ENCODE data around the gene HNRNPA3.
A peak's percentile ranks its signal among the peaks of the same experiment; 100 is the strongest.
"Not testable (repeated sequence)": the region's sequence is repeated elsewhere in the genome, so short reads cannot be mapped to it uniquely, and the experiment has no call there.

HNRNPA3 gene

DNA sequence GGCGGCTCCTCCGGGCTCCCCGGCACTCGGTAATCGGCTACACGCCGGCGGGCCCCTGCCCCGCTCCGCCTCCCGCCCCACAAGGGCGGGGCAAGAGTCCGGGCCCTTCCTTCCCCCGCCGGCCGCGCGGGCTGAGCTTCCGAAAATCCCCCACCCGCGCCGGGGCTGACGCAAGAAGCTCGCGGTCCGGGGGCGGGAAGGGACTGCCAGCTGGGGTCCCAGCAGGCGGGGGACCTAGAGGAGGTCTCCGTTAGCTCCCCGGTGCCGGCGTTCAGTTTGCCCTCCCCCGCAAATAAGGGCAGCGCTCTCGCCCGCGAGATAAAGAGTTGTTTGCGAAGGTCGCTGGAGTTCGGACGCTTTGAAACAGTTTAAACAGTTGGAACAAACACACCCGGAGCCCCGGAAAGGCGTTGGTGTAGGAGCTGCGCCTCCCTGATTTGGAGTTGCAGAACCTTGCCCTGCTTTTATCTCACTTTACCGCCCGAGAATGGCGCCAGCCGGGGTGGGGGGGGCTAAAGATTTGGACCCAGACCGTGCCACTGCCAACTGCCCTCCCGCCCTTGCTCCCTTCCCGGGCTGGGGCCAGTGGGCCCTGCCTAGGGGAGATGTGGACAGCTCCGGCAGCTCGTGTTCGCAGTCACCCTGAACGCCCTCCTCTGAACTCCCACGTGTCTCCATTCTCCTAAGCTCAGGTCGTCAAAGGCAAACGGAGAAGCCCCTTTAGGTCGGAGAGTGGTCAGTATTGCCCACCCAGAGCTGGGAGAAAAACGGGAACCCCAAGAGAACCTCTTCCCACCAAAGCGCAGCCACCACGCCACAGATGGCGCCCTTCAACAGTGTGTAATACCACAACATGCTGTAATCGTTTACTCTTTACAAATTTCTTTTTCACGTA lies 52.3 kb downstream of the HNRNPA3 start, which contains the start of gene NFE2L2:
Gene NFE2L2 (minus strand): TSS at position 35 of the 895 bp plus-strand sequence. CDS start 151 bp downstream, outside the sequence.
- Histone ChIP-seq H3K79me2 (ENCODE audit: insufficient read depth, low read depth) (peaks cover 45% of the 10 kb centered on the region), H2AFZ (ENCODE audit: low read depth) (peak within 1 kb of the TSS; percentile 26; the same call in 1 of the 2 replicates), H3K4me1 (ENCODE audit: low read depth, poor library complexity, severe bottlenecking) (peaks cover 57% of the 10 kb centered on the region)

GRCh38 chr2:177265824-177266817 lies 53.5 kb downstream of the HNRNPA3 start:
- H3K4me2 ChIP-seq, result peak overlapping the region; percentile 99
- H3K79me2 ChIP-seq (ENCODE audit: insufficient read depth, low read depth), result peaks cover 34% of the 10 kb centered on the region
- H4K20me1 ChIP-seq (ENCODE audit: insufficient read depth), result peaks cover 21% of the 10 kb centered on the region
- peak overlapping the region; percentile 96 for H3K27ac ChIP-seq
- no peaks in the 10 kb centered on the region for H3K27me3 ChIP-seq (ENCODE audit: insufficient read depth, low read depth)
- no peak for TF ChIP-seq CTCF (conservative IDR thresholded peaks at IDR 0.05; ENCODE audit: low read depth, low read length)
- peak overlapping the region; percentile 57 for H3K4me3 ChIP-seq (IDR thresholded peaks at IDR 0.05; ENCODE audit: insufficient read depth, low read depth, low read length)
- H3K36me3 ChIP-seq (ENCODE audit: insufficient read depth), result no peaks in the 10 kb centered on the region
- H3K4me1 ChIP-seq (ENCODE audit: low read depth, poor library complexity, severe bottlenecking), result peaks cover 56% of the 10 kb centered on the region
- peak overlapping the region; percentile 98 for H3K9ac ChIP-seq
- H2AFZ ChIP-seq (ENCODE audit: low read depth), result peak overlapping the region; percentile 23; the same call in 1 of the 2 replicates

More for the DNA sequence above, 52.3 kb downstream of the HNRNPA3 start, which contains the start of gene NFE2L2:
- Histone ChIP-seq H3K27me3 (ENCODE audit: insufficient read depth, low read depth) (no peaks in the 10 kb centered on the region), H3K9ac (peak within 1 kb of the TSS; percentile 98), H3K27ac (peak within 1 kb of the TSS; percentile 96), H3K4me2 (peak within 1 kb of the TSS; percentile 99), H3K36me3 (ENCODE audit: insufficient read depth) (no peaks in the 10 kb centered on the region), H3K4me3 (IDR thresholded peaks at IDR 0.05; ENCODE audit: insufficient read depth, low read depth, low read length) (peak within 1 kb of the TSS; percentile 71), H4K20me1 (ENCODE audit: insufficient read depth) (peaks cover 31% of the 10 kb centered on the region)
- TF ChIP-seq CTCF (conservative IDR thresholded peaks at IDR 0.05; ENCODE audit: low read depth, low read length), result no peak; the same call in 1 of the 2 replicates

- H3K27ac ChIP-seq; H2AFZ ChIP-seq (ENCODE audit: low read depth); H3K27me3 ChIP-seq (ENCODE audit: insufficient read depth, low read depth); H3K36me3 ChIP-seq (ENCODE audit: insufficient read depth); H3K9ac ChIP-seq; H3K4me3 ChIP-seq (IDR thresholded peaks at IDR 0.05; ENCODE audit: insufficient read depth, low read depth, low read length): not testable (repeated sequence)
- peaks cover 56% of the 10 kb centered on the region for H3K4me1 ChIP-seq (ENCODE audit: low read depth, poor library complexity, severe bottlenecking)
- peaks cover 25% of the 10 kb centered on the region for H3K79me2 ChIP-seq (ENCODE audit: insufficient read depth, low read depth)
- H3K4me2 ChIP-seq, result peak overlapping the region; percentile 99; the same call in 1 of the 2 replicates
- peaks cover 14% of the 10 kb centered on the region for H4K20me1 ChIP-seq (ENCODE audit: insufficient read depth)
Measured at GRCh38 chr2:177266955-177267354, 54.4 kb downstream of the HNRNPA3 start.

DNA sequence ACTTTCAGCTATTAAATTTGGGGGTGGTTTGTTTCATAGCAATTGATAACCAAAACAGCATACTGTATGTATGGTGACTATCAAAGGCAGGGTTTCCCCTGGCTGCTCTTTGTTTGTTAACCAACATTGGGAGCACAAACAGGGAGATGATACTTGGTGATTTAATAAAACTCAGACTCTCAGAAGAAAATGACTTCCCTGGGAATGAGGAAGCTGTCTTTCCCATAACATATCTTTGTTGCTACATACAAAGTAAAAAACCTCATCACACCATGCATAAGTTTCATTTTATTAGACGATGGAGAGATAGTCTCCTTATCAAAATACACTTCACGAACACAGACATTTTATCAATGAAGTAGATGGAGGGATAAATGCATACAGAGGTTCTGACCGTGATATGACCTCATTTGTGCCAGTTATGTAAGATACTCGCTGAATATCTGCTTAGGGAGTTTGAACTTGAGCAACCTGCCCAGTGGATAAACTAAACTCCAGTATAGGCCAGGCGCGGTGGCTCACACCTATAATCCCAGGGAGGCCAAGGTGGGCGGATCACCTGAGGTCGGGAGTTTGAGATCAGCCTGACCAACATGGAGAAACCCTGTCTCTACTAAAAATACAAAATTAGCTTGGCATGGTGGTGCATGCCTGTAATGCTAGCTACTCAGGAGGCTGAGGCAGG lies 55.7 kb downstream of the HNRNPA3 start:
- no peak overlapping the region for H3K4me3 ChIP-seq (IDR thresholded peaks at IDR 0.05; ENCODE audit: insufficient read depth, low read depth, low read length)
- H3K79me2 ChIP-seq (ENCODE audit: insufficient read depth, low read depth), result peaks cover 11% of the 10 kb centered on the region; the same call in 1 of the 2 replicates
- no peak overlapping the region for H3K27ac ChIP-seq
- H3K4me2 ChIP-seq, result no peak overlapping the region
- H2AFZ ChIP-seq (ENCODE audit: low read depth), result no peak overlapping the region
- H4K20me1 ChIP-seq (ENCODE audit: insufficient read depth), result no peaks in the 10 kb centered on the region
- no peak overlapping the region for H3K9ac ChIP-seq
- TF ChIP-seq CTCF (conservative IDR thresholded peaks at IDR 0.05; ENCODE audit: low read depth, low read length), result no peak
- H3K4me1 ChIP-seq (ENCODE audit: low read depth, poor library complexity, severe bottlenecking), result peaks cover 67% of the 10 kb centered on the region
- H3K27me3 ChIP-seq (ENCODE audit: insufficient read depth, low read depth), result no peaks in the 10 kb centered on the region
- no peaks in the 10 kb centered on the region for H3K36me3 ChIP-seq (ENCODE audit: insufficient read depth)
